ENCODE results near the gene SPATA21.

The SPATA21 gene

GRCh38 chr1:16352842-16353535, 84.2 kb downstream of the SPATA21 start:
- TF ChIP-seq, protein P1, sequence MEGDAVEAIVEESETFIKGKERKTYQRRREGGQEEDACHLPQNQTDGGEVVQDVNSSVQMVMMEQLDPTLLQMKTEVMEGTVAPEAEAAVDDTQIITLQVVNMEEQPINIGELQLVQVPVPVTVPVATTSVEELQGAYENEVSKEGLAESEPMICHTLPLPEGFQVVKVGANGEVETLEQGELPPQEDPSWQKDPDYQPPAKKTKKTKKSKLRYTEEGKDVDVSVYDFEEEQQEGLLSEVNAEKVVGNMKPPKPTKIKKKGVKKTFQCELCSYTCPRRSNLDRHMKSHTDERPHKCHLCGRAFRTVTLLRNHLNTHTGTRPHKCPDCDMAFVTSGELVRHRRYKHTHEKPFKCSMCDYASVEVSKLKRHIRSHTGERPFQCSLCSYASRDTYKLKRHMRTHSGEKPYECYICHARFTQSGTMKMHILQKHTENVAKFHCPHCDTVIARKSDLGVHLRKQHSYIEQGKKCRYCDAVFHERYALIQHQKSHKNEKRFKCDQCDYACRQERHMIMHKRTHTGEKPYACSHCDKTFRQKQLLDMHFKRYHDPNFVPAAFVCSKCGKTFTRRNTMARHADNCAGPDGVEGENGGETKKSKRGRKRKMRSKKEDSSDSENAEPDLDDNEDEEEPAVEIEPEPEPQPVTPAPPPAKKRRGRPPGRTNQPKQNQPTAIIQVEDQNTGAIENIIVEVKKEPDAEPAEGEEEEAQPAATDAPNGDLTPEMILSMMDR (IDR thresholded peaks at IDR 0.05; ENCODE audit: low read depth, low read length) = no peak

DNA sequence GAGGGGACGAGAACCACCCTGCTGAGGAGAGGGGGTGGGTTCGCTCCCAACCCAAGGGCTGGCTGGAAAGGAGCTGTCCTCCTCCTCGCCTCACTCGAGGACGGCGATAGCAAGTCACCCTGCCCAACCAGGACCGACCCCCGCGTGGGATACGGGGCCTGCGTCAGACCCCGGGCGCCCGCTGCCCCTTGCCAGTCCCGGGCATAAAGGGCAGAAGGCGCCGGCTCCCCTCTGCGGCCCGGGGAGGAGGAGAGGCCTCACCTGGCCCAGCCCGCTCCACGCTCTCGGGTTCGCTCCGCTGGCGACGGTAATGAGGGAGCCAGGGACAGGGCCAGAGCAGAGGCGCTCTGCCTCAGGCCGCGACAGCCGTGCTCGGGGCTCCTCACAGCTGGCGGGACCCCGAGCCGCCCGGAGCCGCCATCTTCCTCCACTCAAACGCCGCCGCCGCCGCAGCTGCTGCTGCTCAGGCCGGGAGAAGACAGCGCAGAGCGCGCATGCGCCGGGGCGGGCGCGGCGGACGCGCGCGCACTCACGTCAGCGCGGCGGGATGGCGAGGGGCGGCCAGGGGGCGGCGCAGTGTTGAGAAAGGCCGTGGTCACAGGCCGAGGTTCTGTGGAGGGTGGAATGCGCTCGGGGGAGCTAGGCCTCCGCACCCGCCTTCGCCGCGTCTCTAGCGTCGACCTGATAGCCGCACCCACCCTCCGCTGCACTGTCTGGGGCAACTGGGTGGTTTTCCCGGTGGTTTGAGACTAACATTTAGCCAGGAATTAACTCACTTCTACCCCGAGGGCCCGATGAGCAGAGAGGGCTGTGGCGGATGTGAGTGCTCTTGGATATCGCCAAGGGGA, 85.0 kb downstream of the SPATA21 start, which contains the start of gene FBXO42:
TSS of gene FBXO42 (minus strand) at position 487 of the 848 bp plus-strand sequence. CDS start 37,062 bp downstream, outside the sequence.
- peak; percentile 81 for DNase-seq (ENCODE audit: extremely low read depth, low read depth)
- TF ChIP-seq, protein P1 (IDR thresholded peaks at IDR 0.05; ENCODE audit: low read depth, low read length) = peak; percentile 21

More at GRCh38 chr1:16352842-16353535, 84.2 kb downstream of the SPATA21 start:
- no peak for DNase-seq (ENCODE audit: extremely low read depth, low read depth)

DNA sequence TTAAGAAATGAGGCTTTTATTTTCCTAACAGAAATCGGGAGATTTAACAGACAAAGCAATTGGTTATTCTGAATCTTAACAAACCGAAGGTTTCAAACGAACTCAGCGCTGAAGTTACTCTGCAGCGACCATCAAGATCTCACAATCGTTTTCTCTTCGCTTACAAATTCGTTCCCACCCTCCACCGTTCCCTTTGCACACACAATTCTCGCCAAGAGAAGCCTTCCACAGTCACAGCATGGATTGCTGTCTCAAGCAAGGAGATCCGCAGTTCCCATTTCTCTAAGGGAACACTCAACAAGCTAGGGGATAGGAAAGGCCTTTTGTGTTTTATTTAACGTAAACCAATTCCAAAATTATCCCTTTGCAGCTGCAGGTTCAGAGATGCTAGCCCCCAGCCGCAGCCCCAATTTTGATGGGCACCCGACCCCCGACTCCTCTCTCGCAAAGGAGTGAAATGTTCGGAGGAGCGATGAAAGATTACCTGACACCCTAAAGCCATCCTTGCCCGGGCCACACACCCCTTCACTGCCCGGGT, 85.7 kb downstream of the SPATA21 start:
- DNase-seq (ENCODE audit: extremely low read depth, low read depth) = no peak
- TF ChIP-seq, protein P1 (IDR thresholded peaks at IDR 0.05; ENCODE audit: low read depth, low read length) = no peak

DNA sequence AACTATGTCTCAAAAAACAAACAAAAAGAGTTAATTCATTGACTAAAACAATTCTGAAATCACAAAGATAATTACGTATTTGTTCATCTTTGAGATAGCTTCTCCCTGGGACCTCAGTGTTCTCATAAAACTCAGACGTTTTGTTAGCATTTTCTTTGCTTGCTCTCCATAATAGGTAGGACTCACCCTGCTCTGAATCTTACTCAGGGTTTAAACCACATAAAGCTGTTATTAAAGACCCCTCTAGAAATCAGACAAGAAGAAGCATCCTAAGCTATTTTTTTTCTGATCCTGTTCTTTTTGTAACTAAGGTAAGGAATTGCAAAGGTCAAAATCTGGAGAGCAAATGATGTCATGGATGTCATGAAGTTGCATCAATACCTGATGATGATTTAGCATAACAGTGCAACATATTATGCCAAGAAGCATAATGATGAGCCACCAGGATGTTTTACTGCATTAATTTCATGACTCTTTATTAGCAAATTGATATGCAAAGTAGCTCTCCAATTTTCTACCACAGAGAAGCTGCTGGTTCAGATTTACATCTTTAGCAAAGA, 87.3 kb downstream of the SPATA21 start:
- no peak for DNase-seq (ENCODE audit: extremely low read depth, low read depth)
- TF ChIP-seq, protein P1 (IDR thresholded peaks at IDR 0.05; ENCODE audit: low read depth, low read length) = no peak

Measured in AG09319 (cell line).